Measurements from ENCODE around the gene WASF2.
"Not testable (repeated sequence)": the region's sequence is repeated elsewhere in the genome, so short reads cannot be mapped to it uniquely, and the experiment has no call there.

Gene WASF2

DNA sequence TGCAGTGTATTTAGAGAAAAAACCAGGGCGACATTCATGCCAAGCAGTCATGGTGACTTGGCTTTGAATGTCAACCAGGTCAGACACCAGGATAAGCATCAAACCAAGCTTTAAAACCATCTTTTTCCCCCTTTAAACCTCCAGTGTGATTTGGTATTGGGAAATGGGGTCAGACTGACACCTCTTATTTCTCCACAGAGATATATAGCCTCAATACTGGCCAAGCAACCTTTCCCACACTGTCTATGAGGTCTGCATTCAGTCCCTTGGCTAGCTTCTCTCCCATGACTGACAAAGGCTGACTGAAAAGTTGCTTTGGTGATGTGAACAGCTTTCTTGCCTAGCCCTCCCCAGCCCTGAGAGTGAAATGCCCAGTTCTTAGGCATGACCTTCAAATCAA is 75.9 kb downstream of the WASF2 start:
- DNase-seq, result no peak

DNA sequence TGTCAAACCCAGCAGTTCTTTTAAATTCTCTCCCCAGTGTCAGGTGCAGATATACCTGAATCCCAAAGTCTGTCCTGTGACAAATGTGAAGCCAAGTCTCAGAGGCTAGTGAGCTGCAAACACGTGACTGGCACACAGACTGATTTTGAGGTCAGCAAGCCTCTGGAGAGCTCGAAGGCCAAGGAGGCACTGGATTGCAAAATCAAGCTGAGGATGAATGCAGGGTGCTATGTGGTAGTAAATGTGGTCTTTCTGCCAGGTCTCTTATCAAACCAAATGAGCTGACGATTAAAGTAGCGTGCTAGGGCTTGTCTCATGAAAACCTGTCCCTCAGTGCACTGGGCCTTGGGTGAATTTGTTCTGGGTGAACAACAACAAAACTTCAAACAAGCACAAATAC is 77.0 kb downstream of the WASF2 start:
- no peak for DNase-seq

DNA sequence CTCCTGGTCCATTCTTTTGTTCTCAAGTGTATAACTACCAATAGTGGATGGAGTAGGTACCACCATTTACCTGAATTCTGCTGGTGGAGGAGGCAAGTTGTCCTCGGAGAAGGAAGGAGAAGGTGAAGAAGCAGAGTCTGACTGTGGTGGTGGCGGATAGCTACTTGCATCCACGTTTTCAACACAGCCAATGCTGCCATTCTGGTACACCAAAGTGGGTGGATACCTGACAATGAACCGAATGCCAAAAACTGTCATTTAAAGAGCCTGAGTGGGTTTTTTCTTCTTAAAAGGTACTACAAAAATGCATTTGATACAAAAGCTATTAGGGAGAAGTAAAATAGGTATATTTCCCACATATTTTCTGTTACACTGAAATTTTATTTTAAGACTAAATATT is 77.5 kb downstream of the WASF2 start:
- no peak for DNase-seq

DNA sequence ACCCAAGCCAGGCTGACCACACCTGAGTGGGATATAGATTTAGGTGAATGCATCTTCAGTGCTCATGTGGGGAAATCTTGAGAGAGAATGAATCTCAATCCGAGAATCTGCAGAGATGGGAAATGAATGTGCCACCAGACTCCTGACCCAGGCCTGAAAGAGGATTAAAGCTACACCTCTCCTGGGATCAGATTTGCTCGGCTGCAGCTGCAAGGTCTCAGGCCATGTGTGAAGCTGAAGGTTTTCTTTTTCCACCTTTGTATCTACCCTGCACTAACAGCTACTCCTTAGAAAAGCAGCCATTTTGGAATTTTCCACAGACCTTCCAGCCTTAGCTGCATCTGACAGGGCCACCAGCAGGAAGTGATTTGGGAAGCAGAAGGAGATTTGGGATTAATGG is 79.3 kb downstream of the WASF2 start:
- no peak for DNase-seq

DNA sequence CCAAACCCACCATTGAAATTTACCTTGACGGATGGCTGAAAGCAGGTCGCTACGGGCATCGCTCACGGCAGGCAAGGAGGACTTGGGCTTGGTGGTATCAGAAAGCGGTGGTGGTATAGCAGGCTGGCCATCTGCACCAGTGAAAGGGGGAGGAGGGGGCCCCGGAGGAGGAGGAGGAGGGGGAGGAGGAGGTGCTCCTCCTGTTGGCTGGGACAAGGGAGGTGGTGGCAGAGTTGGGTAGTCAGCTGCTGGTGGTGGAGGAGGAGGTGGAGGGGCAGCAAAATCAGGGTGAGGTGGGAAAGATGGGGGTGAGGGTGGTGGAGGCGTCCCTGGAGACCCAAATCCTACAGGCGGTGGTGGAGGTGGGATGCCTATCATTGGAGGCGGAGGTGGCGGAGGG is 80.3 kb downstream of the WASF2 start:
- DNase-seq, result no peak

DNA sequence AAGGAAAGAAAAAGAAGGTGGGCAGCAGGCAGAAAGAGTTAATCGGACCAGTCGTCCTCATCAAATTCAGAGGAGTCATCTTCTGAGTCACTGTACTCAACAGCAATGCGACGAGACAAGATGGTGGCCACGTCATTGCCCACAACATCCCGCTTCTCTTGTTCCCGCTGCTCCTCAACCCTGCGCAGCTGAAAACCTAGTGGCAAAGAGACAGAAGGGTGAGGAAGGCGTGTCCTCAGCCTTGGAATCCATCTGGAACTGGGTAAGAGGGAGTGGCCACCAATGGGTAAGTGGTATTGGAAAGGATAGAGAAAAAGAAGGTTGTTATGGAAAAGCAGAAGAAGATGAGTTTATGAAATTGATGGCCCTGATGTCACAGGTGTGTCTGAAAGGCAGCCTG is 81.8 kb downstream of the WASF2 start:
- DNase-seq, result no peak

DNA sequence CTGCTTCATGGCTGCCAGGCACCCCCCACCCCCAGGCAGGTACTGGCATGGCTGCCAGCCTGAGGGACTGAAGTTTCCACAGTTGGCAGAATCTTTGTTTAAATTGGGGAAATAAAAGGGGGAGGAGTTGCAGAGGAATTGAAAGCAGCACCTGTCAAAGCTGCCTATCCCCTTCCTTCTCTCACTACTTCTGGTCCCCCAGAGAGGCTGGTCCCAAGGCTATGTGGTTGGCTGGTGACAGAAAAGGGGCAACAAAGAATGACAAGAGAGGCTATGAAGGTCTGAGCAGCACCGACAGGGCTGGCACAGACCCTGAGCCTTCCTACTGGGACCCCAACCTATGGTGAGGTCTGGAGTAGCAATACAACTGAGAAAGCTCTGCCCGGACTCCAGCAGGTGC is 83.2 kb downstream of the WASF2 start:
- not testable (repeated sequence) for DNase-seq

DNA sequence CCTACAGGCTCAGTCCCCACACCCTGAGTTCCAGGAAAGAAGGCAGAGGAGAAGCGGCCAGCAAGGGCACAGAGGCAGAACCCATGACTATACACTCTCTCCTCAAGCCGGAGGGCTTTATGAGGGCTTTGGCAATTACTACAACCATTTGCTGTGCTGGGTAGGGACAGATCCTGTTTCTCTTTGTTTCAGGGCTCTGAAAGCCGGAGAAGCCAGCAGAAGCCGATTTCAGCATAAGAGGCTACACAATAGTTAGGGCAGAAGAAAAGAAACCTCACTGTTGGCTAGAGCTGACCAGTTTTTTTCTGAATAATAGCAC is 83.6 kb downstream of the WASF2 start:
- DNase-seq, result no peak

DNA sequence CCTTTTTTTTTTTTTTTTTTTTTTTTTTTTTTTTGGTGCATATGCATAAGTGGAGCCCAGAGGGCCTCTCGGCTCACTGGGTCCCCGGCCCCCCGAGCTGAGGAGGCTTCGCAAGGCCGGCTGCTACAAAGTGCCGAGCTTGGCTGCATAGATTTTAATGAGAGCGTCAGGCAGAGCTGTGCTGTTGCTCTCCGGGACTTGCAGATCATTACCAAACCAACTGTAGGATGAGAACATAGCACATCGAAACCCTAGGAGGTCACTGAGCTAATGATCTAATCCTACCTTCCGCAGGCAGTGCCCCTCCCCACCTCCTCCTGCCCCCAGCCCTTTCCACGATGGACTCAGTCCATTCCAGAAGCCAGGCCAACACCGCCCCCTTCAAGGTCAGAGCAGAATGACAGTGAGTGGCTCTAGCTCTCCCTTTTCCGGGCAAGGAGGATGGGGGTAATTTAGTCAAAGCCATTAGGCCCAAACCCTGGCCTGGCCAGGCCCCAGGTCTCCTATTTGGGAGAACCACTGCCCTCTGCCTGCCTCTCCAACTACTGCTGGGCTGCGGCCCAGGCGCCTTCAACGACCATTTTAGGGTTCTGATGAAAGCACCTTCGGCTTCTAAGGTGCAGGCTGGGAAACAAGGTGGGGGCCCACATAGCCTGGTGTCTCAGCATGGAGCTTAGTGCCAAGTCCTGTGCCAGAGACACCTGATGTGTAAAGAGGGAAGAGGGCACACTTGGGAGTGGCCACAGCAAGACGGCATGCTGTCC is 84.2 kb downstream of the WASF2 start:
- not testable (repeated sequence) for DNase-seq

DNA sequence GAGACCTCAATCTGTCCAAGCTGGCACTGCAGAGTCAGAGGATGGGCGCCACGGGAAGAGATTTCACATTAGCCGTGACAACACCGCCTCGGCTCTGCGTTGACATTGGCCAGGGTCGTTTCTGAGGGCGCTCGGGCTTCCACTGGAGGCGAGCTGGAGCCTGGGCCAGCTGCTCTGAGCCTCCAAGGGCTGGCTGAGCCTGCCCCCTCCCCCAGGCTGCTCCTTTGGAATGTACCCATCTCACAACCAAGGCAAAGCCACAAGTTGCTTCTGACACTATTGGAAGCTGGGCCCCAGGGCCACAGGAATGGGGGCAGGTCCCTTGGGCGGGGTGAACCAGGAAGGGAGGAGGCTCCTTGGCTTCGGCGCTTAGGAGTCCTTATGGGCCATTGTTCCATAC is 84.9 kb downstream of the WASF2 start:
- no peak for DNase-seq

DNA sequence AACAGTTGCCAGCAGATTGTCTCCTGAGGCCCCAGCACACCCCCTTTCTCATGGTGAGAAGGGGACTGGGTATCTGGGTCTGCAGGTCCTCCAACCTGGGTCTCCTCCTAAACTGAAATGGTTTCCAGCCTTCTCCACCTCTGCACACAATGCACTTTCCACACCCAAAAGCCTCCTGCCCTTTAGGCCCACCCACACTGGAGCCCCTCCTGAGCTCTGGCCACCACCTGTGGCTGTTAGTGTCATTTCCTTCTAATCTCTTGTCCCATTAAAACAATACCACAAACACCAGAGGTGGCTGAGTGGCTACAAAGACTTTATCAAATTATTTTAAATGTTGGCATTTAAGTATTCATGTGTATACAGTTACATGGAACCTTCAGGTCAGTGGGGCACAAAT is 86.0 kb downstream of the WASF2 start:
- no peak for DNase-seq

DNA sequence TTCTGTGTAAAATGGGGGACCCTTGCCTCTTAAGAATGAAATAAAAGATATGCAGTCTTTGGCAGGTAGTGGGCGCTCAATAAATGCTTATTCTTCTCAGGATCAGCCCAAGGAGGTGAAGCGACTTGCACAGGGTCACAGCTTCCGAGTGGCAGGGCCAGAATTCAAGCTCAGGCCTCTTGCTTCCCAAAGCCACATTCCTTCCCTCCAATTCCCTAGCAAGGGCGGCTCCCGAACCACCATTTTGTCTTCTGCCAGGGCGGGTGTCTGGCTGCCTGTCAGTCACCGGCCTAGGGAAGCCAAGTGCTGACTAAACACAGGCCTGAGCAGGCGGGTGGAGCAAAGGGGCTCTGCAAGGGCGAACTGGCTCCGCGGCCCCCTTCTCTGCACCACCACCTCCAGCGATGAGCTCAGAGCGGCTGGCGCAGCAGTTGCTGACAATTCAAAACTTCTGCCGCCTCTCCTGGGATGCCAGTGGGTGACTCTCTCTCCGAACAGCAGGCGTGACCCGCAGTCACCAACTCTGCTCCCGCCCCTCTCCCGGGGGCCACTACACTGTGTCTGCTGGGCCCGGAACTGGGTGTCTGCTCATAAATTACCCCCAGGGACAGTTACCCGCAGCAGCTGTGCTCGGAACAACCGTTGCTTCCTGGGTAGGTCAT is 86.8 kb downstream of the WASF2 start:
- peak; percentile 78 for DNase-seq

DNA sequence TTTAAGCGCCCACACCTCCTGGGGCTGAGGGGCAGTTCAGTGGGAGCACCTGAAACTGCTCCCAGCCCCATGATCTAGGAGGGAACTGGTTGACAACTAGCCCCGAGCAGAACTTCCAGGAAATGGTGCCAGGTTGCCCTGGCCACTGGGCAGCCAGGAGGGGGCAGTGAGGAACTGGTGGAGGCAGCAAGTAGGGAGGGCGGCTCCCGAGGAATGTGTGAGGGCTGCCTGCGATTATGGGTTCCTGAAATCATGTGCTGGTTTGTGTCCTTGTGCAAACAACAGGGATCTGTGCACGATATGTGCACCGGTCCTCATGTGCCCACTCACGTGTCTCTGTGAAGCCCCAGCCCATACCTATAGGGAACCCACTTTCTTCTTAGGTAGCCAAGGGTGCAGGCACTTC is 87.6 kb downstream of the WASF2 start:
- DNase-seq, result no peak

DNA sequence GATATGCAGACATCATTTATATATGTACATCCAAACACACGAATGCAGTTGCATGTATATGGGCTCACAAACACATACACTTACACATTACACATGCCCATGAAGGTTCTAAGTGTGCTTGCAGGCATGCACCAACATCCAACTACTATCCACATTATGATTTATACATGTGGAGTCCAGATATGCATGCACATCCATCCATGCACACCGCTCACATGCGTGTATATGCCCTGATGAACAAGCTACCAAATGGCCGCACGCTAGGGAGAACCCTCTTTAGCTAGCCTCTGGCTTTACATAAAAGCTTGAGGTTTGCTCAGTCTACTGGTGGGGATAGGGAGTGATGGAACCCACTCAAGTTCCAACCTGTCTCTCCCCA is 89.0 kb downstream of the WASF2 start:
- DNase-seq, result no peak

DNA sequence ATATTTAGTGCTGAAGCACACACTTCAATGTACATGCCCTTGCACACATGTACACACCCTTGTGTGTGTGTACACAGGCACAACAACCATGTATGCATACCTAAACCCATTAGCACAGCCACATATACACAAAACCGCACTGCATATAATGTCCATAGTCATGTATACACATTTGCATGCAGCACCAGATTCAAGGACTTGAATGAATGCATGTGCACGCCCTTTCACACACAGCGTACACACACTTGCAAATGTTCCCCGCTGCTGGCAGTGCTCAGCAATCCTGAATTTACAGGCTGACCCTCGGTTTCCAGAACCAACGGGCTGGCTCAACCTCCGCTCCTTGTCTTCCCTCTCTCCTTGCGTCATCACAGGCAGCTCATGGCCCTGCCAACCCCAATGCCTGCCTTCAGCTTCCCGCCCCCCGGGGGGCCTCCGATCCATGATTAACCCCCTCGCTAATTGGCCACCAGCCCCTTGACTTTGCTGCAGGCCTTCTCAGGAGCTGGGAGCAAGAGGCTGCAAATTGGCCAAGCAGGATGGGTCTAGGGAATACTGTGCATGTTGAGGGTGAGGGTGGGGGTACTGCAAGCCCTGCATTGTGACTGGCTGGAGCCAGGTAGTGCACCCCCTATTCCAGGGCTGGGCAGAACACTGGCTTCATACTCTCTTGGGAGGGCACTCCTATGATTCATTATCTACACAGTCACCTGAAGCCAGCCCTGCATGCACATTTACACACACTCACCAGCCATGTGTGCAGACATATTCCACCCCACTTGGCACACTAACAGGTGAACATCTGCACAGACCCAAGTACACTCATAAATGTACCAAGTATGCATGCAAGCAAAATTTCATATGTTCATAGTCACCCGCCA is 89.6 kb downstream of the WASF2 start:
- DNase-seq, result no peak

DNA sequence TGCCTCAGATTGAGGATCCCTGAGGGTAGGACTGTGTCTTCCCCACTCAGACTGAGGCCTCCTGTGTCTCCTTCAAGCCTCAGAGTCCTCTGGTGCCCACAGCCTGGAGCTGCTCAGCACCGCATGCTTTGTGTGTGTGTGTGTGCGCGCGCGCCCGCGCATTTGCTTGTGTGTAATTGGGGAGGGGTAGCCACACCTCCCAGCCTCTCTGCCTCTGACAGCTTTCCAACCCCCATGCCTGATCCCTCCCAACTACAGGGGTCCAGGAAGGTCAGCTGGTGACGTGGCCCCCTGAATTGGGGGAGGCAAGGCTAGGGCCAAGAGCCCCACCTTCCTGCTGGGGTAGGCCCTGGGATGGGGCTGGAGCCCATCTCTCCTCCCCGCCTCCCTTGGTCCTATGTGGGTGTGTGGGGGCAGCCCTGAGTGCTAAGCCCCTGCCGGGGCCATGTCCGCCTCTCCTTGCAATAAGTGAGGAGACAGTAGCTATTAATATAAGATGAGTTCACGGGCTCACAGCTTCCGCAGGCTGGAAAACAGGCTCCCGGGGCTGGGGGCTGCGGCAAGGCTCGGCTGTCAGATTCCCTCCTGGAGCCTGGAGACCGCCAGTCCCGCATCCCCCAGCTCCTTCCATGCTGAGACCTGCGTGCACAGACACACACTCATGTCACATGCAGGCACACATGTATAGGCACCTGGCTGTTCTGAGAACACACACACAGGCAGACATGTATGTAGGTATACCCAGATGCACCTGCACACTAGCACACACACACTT is 90.5 kb downstream of the WASF2 start:
- no peak for DNase-seq

DNA sequence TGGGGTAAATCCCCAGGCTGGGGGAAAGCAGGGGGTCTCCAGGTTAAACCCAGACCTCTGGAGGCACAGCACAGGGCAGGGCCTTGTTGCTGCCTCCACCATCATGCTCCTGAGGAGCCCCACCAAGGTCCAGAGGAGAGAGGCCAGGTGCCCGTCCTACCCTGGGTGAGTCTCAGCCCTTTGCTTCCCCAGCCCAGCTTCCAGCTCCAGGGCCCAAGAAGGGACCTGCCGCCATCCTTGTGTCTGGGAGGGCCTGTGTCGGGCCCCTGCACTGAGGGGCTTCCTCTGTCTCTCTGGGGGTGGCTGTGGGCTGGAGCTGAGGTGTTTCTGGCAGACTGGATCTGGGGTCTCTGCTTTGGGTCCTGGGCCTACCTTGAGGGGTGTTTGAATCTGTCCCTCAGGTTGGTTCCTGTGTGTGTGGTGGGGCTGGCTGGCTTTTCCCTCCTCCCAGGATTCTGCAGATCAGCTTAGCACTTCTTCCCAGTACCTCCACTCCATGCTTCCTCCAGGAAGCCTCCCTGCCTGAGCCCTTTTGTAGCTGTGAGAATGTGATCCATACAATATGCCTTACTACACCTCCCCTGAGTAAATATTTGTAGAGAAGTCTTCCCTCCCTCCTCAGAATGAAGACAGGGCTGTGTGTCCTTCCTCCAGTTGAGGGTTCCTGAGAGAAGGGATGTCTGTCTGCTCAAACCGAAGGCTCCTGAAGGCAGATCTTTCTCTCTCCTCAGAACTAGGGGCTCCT is 91.4 kb downstream of the WASF2 start:
- DNase-seq, result no peak

DNA sequence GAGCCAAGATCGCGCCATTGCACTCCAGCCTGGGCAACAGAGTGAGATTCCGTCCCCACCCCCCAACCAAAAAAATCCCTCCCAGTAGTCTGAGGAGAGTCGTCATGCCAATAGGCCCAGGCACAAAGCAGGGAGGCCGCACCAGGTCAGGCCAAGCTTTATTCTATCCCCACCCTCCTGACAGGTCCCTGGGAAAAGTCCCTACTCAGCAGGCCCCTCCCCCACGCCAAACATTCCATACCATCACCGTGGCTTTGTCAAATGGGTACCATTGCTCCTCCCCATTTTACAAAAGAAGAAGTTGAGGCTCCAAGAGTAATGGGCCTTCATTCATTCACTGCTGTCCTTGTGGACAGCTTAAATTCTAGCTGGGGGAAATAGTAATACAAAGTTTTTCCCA is 92.2 kb downstream of the WASF2 start:
- DNase-seq, result no peak

DNA sequence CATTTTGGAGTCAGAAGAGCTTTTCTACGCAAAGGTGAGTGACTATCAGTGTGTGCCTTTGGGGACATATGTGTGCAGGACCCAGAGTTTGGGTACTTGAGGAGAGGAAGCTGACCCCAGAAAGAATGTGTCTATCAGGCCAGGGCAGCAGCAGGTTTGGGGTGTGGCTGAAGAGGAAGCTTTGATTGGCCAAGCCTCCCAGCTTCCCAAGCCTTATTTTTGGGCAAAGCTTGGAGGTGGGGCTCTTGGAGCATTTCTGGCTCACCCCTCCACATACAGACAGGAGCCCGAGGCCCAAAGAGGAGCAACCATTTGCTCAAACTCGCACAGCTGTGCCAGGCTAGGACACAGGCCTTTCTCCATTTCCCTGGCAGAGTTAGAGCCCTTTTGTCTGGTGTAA is 92.9 kb downstream of the WASF2 start:
- no peak for DNase-seq

DNA sequence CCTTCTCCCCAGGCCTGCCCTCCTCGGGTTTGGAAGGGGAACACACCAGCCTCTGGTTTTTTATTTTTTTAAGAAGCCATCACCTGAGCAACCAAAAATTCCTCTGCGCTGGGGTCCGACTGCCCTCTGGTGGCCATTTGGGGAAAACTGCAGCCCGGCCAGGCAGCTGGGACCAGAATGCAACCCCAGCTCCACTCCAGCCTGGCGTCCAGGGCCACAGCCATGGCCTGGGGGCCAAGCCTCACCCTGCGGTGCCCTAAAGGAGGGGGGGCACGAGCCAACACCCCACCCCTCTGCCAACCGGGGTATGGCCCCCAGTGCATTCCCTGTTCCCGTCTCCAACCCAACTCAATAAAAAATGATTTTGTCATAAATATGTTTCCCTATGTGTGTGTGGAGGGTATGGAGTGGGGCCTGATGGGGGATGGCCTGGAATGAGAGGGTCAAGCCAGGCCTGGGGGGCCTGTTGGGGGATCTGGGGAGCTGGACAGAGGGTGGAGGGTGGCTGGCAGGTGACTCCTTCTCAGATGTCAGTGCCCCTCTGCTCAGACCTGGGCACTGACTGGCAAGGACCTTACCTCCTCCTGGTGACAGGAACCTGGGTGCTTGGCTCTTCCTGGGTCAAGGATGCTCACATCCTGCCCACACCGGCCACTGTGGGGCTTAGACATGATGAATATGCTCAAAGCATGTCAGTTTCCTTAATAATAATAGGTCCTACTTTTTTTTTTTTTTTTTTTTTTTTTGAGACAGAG is 94.3 kb downstream of the WASF2 start:
- DNase-seq, result peak; percentile 92

DNA sequence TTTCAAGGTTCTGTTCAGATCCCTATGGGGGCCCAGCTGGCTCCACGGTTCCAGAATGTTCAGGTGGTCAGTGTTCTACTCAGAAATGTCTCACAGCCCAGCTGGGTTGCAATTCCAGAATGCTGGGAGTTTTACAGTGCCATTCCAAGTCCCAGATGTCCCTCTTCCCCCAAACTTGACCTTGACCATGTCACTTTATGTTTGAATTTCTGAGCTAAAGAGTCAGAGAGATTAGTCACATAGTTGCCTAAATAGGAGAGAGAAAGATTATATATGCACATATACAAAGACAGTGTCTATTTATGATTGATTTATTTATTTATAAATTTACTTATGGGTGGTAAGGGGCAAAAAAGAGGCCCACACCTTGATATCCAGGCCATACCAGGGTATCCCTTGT is 95.0 kb downstream of the WASF2 start:
- DNase-seq, result no peak

DNA sequence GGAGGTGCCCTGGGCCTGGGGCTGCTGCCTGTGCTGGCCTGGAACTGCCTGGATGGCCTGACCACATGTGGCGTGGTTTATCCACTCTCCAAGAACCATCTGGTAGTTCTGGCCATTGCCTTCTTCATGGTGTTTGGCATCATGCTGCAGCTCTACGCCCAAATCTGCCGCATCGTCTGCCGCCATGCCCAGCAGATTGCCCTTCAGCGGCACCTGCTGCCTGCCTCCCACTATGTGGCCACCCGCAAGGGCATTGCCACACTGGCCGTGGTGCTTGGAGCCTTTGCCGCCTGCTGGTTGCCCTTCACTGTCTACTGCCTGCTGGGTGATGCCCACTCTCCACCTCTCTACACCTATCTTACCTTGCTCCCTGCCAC is 95.7 kb downstream of the WASF2 start:
- no peak for DNase-seq
